Endothelial cell of umbilical vein (primary cell): Measurements from ENCODE around the gene ARID1B. TPM values are rescaled to one million over a fixed set of nuclear protein-coding genes. Genes with fewer than 3 reads are reported as not detected.

Experiments
- BruUV-seq: library from RNA; stranded (reverse); fragments of 400-500 nt; replicated peaks from 2 replicates; lab custom pipeline; 2021; lab: Mats Ljungman, UMichigan
- CTCF ChIA-PET: fragments of 300-600, 350-600 bp; sonication (Branson Sonifier 250); formaldehyde crosslinking; loops from one replicate; lab custom pipeline; 2021; ENCODE audit warnings: antibody characterized with exemption, inconsistent platforms; lab: Charles Lee
- POLR2A ChIA-PET: fragments of 300-600, 350-600 bp; sonication (Branson Sonifier 250); formaldehyde crosslinking; loops from one replicate; lab custom pipeline; 2021; ENCODE audit warnings: antibody characterized with exemption, inconsistent platforms; lab: Charles Lee
- DNase-seq: peaks from one replicate; pipeline ENCODE4 v3.0.0-alpha.2; 2011; ENCODE audit warnings: low read depth, low spot score
- FAIRE-seq: peaks from 2 replicates; lab custom pipeline; 2011; peaks lifted over from hg19 to GRCh38; lab: Jason Lieb, UNC
- H2AFZ ChIP-seq: 2 replicates; pipeline ENCODE4 v1.6.0; 2012; ENCODE audit warnings: low read depth, low read length, control low read depth, inconsistent platforms
- H3K27ac ChIP-seq: 2 replicates; pipeline ENCODE4 v1.5.1; 2011; ENCODE audit warnings: low read depth, mild to moderate bottlenecking, control low read depth, low read length, moderate library complexity; ENCODE audit not compliant: insufficient read depth
- H3K27me3 ChIP-seq, 2 experiments: 2 replicates each; pipeline versions ENCODE4 v1.6.0 to v1.6.1; 2011; ENCODE audit warnings: low read length in 2 of 2, mixed read lengths in 1 of 2; ENCODE audit not compliant: control insufficient read depth in 2 of 2, insufficient read depth in 2 of 2
- H3K36me3 ChIP-seq, 2 experiments: 2 replicates in 1 of 2; 3 replicates in 1 of 2; pipeline ENCODE4 v1.5.1; 2011; ENCODE audit warnings: low read length in 2 of 2, mild to moderate bottlenecking in 1 of 2, moderate library complexity in 1 of 2; ENCODE audit not compliant: control insufficient read depth in 2 of 2, insufficient read depth in 2 of 2; ENCODE audit errors: extremely low read depth in 1 of 2
- H3K4me1 ChIP-seq: 3 replicates; pipeline ENCODE4 v1.5.1; 2011; ENCODE audit warnings: mild to moderate bottlenecking, low read length; ENCODE audit not compliant: control insufficient read depth, insufficient read depth; ENCODE audit errors: extremely low read depth
- H3K4me2 ChIP-seq: 2 replicates; pipeline ENCODE4 v1.6.1; 2011; ENCODE audit warnings: low read length, control low read depth, mixed read lengths; ENCODE audit not compliant: insufficient read depth
- H3K4me3 ChIP-seq, 3 experiments: fragments of 200-600 bp in 1 of 3; sonication (generic), shearing (Covaris generic) in 1 of 3; replicated peaks in 1 of 3; 2 replicates each; pipeline ENCODE4 v1.5.1; 2011 to 2016; ENCODE audit warnings: control low read depth in 3 of 3, low read length in 3 of 3, mild to moderate bottlenecking in 2 of 3, inconsistent platforms in 1 of 3, low read depth in 1 of 3, moderate library complexity in 1 of 3; ENCODE audit not compliant: insufficient read depth in 1 of 3
- H3K79me2 ChIP-seq: 2 replicates; pipeline ENCODE4 v1.6.0; 2012; ENCODE audit warnings: low read length, inconsistent platforms; ENCODE audit not compliant: control insufficient read depth, insufficient read depth
- H3K9ac ChIP-seq: replicated peaks from 2 replicates; pipeline ENCODE3; 2011; ENCODE audit warnings: low read length, control low read depth; ENCODE audit not compliant: insufficient read depth; ENCODE audit errors: extremely low read depth
- H3K9me1 ChIP-seq: replicated peaks from 3 replicates; pipeline ENCODE4 v1.6.0; 2011; ENCODE audit warnings: mild to moderate bottlenecking, low read length; ENCODE audit not compliant: control insufficient read depth, insufficient read depth; ENCODE audit errors: extremely low read depth
- H3K9me3 ChIP-seq: replicated peaks from 2 replicates; pipeline ENCODE4 v1.5.1; 2012; ENCODE audit warnings: low read length, inconsistent platforms; ENCODE audit not compliant: control insufficient read depth, insufficient read depth
- H4K20me1 ChIP-seq: replicated peaks from 2 replicates; pipeline ENCODE3; 2011; ENCODE audit warnings: mild to moderate bottlenecking, low read length; ENCODE audit not compliant: control insufficient read depth, insufficient read depth; ENCODE audit errors: extremely low read depth
- CTCF ChIP-seq, 2 donors: IDR thresholded peaks; 1 replicate in 1 of 2; 2 replicates in 1 of 2; pipeline ENCODE4 v1.5.1; 2011; ENCODE audit warnings: low read length in 2 of 2, mild to moderate bottlenecking in 2 of 2, moderate library complexity in 2 of 2, control low read depth in 1 of 2, inconsistent platforms in 1 of 2, low read depth in 1 of 2; ENCODE audit not compliant: insufficient read depth in 1 of 2; ENCODE audit errors: extremely low read depth in 1 of 2
- EZH2 ChIP-seq: IDR thresholded peaks from 2 replicates; pipeline ENCODE4 v1.6.1; 2012; ENCODE audit warnings: borderline replicate concordance, low read depth, mild to moderate bottlenecking, moderate library complexity, low read length, inconsistent platforms; ENCODE audit not compliant: severe bottlenecking
- FOS ChIP-seq: IDR thresholded peaks from 2 replicates; pipeline ENCODE4 v1.6.1; 2011; ENCODE audit warnings: mild to moderate bottlenecking, low read length, moderate library complexity, borderline replicate concordance; ENCODE audit not compliant: insufficient read depth
- GATA2 ChIP-seq: IDR thresholded peaks from 2 replicates; pipeline ENCODE4 v1.7.0; 2011; ENCODE audit warnings: low read depth, mild to moderate bottlenecking, moderate library complexity, mixed read lengths, low read length; ENCODE audit not compliant: insufficient read length, insufficient read depth
- JUN ChIP-seq: IDR thresholded peaks from 2 replicates; pipeline ENCODE4 v1.6.1; 2011; ENCODE audit warnings: borderline replicate concordance, low read depth; ENCODE audit not compliant: insufficient read length, insufficient read depth
- MAX ChIP-seq: IDR thresholded peaks from 2 replicates; pipeline ENCODE4 v1.6.1; 2011; ENCODE audit not compliant: insufficient read depth, insufficient read length
- MYC ChIP-seq: IDR thresholded peaks from one replicate; pipeline ENCODE4 v1.6.1; 2011; ENCODE audit warnings: mild to moderate bottlenecking, low read depth, low read length
- POLR2A ChIP-seq: IDR thresholded peaks from 2 replicates; pipeline ENCODE4 v1.6.1; 2012; ENCODE audit warnings: low read depth, mild to moderate bottlenecking, control low read depth, low read length
- POLR2AphosphoS5 ChIP-seq: IDR thresholded peaks from 2 replicates; pipeline ENCODE4 v1.6.1; 2012; ENCODE audit warnings: low read depth, mild to moderate bottlenecking, control low read depth, low read length, moderate library complexity; ENCODE audit not compliant: insufficient read depth
- dilution Hi-C: fragments of 300-500 bp; cut with MboI; formaldehyde crosslinking; loops from one replicate; pipeline ENCODE4 v1.15.0; 2019; ENCODE audit warnings: low sequenced_read_pairs; ENCODE audit not compliant: extremely low pct_ligation_motif_present
- intact Hi-C: fragments of 100-400 bp; cut with micrococcal nuclease; formaldehyde crosslinking; loops from one replicate; pipeline ENCODE4 v1.10.0; 2022
- polyA plus RNA-seq, 4 experiments: library from polyadenylated mRNA; depleted of rRNA in 3 of 4; stranded (reverse) in 3 of 4; unstranded in 1 of 4; fragments of >200 nt; gene quantifications; 2 replicates each; pipeline versions ENCODE4 v1.2.1 to v1.2.3, GENCODE V29; 2011 to 2012; ENCODE audit warnings: missing spikeins in 1 of 4
- total RNA-seq: library from RNA; stranded (reverse); gene quantifications from 2 replicates; pipeline ENCODE4 v1.2.3, GENCODE V29; 2021

Gene ARID1B
- total and polyA plus RNA-seq, 2 donors (not counting 3 experiments of a cell fraction or from before 2014, with no cell fraction given) = 21.8 to 89.5 TPM

DNA sequence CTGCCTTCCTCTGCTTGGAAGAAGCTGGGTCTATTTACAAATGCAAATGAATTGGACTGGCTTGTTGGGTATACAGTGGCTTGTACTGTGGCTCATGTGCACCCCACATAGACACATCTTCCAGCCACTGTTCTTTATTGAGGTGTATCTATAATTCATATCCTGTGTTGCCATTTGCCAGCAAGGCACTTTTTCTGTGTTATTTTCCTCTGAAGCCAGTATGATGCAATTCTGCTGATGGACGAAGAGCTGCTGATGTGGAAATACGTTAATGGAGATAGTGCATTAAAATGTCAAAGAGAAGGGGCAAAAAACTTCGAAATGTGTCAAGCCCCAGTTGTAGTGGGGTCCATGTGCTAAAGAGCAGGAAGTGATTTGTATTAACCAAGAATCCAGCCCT, 378.6 kb downstream of the ARID1B start:
- Histone ChIP-seq H4K20me1 (no peaks in the 10 kb centered on the region), H3K79me2 (no peaks in the 10 kb centered on the region), H3K27me3 (no peaks in the 10 kb centered on the region), H3K9ac (no peak overlapping the region), H3K9me3 (no peaks in the 10 kb centered on the region), H3K36me3 (peaks cover 3% of the 10 kb centered on the region in 2 experiments), H3K4me3 (no peak overlapping the region), H2AFZ (no peak overlapping the region), H3K27ac (no peak overlapping the region), H3K4me1 (peaks cover 15% of the 10 kb centered on the region), H3K9me1 (no peaks in the 10 kb centered on the region), H3K4me2 (no peak overlapping the region)
- FAIRE-seq (no peak), DNase-seq (no peak)
- no TSS peak for BruUV-seq
- no peak for TF ChIP-seq POLR2AphosphoS5
- TF ChIP-seq MYC = no peak
- TF ChIP-seq JUN = no peak
- TF ChIP-seq GATA2 = no peak
- TF ChIP-seq POLR2A = no peak
- no peak for TF ChIP-seq MAX
- TF ChIP-seq FOS = no peak
- no peak for TF ChIP-seq CTCF (IDR thresholded peaks at IDR 0.05; ENCODE audit: extremely low read depth in 1 of 2, insufficient read depth in 1 of 2, low read depth in 1 of 2, low read length in 2 of 2)
- no peak for TF ChIP-seq EZH2
- dilution Hi-C loops = no loop called here
- intact Hi-C loops = no loop called here
- ChIA-PET POLR2A (no interaction called here), CTCF (interaction anchor here (1.0 to 1.4 kb wide), 2 partner anchors 10 to 121 kb away, joined by 3 to 5 read pairs; no protein-coding TSS in a partner anchor)
